ENCODE results near the gene CD82.

Gene CD82

GRCh38 chr11:44600261-44600660, 34.8 kb downstream of the CD82 start:
- DNase-seq: no peak
- no peaks in the 10 kb centered on the region for H3K27me3 ChIP-seq
- no peaks in the 10 kb centered on the region for H3K9me3 ChIP-seq
- TF ChIP-seq CTCF (IDR thresholded peaks at IDR 0.05): no peak
- no peak overlapping the region for H3K4me3 ChIP-seq
- peaks cover 0 to 19% (median 0%) of the 10 kb centered on the region in 3 donors for H3K36me3 ChIP-seq
- H3K27ac ChIP-seq: peak overlapping the region; percentile 82 to 84
- intact Hi-C loops (cut with DNase I; ENCODE audit: low total_unique reads): loop anchor here (5.0 kb wide), 1 partner anchor 33 kb away; the partner anchor contains the start of gene CD82
- H3K4me1 ChIP-seq: peaks cover 8 to 100% (median 92%) of the 10 kb centered on the region in 4 donors

GRCh38 chr11:44600839-44601383, 35.4 kb downstream of the CD82 start:
- H3K27me3 ChIP-seq: no peaks in the 10 kb centered on the region
- no peaks in the 10 kb centered on the region for H3K9me3 ChIP-seq
- no peak overlapping the region for H3K4me3 ChIP-seq
- peaks cover 0 to 24% (median 0%) of the 10 kb centered on the region in 3 donors for H3K36me3 ChIP-seq
- peaks cover 7 to 100% (median 90%) of the 10 kb centered on the region in 4 donors for H3K4me1 ChIP-seq
- TF ChIP-seq CTCF (IDR thresholded peaks at IDR 0.05): no peak
- intact Hi-C loops (cut with DNase I; ENCODE audit: low total_unique reads): loop anchor here (5.0 kb wide), 1 partner anchor 34 kb away; the partner anchor contains the start of gene CD82
- peak overlapping the region; percentile 82 to 84 for H3K27ac ChIP-seq
- DNase-seq: peak in 1 of 2 donors; percentile 85

- peak in 1 of 2 donors; percentile 66 for DNase-seq
- H3K9me3 ChIP-seq: no peaks in the 10 kb centered on the region
- H3K27me3 ChIP-seq: no peaks in the 10 kb centered on the region
- intact Hi-C loops (cut with DNase I; ENCODE audit: low total_unique reads): loop anchor here (5.0 kb wide), 1 partner anchor 34 kb away; the partner anchor contains the start of gene CD82
- peaks cover 0 to 100% (median 84%) of the 10 kb centered on the region in 4 donors for H3K4me1 ChIP-seq
- H3K27ac ChIP-seq: peak overlapping the region; percentile 82 to 84
- no peak overlapping the region for H3K4me3 ChIP-seq
- no peak for TF ChIP-seq CTCF (IDR thresholded peaks at IDR 0.05)
- H3K36me3 ChIP-seq: peaks cover 0 to 29% (median 0%) of the 10 kb centered on the region in 3 donors
Observed at GRCh38 chr11:44601471-44602370, 36.3 kb downstream of the CD82 start.

- peak in 1 of 2 donors; percentile 62 for DNase-seq
- intact Hi-C loops (cut with DNase I; ENCODE audit: low total_unique reads): loop anchor here (5.0 kb wide), 1 partner anchor 36 kb away; the partner anchor contains the start of gene CD82
- Histone ChIP-seq H3K4me3 (no peak overlapping the region), H3K9me3 (no peaks in the 10 kb centered on the region), H3K4me1 (peaks cover 0 to 100% (median 84%) of the 10 kb centered on the region in 4 donors), H3K27ac (peak overlapping the region; percentile 82 to 84), H3K27me3 (no peaks in the 10 kb centered on the region), H3K36me3 (peaks cover 0 to 34% (median 0%) of the 10 kb centered on the region in 3 donors)
- TF ChIP-seq CTCF (IDR thresholded peaks at IDR 0.05): no peak
Observed at GRCh38 chr11:44602891-44603310, 37.4 kb downstream of the CD82 start.

GRCh38 chr11:44604171-44604581, 38.7 kb downstream of the CD82 start:
- peaks cover 0 to 100% (median 87%) of the 10 kb centered on the region in 4 donors for H3K4me1 ChIP-seq
- peak in 1 of 2 donors; percentile 85 for DNase-seq
- H3K4me3 ChIP-seq: no peak overlapping the region
- peaks cover 0 to 34% (median 0%) of the 10 kb centered on the region in 3 donors for H3K36me3 ChIP-seq
- no peak for TF ChIP-seq CTCF (IDR thresholded peaks at IDR 0.05)
- intact Hi-C loops (cut with DNase I; ENCODE audit: low total_unique reads): loop anchor here (5.0 kb wide), 1 partner anchor 37 kb away; the partner anchor contains the start of gene CD82
- H3K27me3 ChIP-seq: no peaks in the 10 kb centered on the region
- peak overlapping the region; percentile 82 to 84 for H3K27ac ChIP-seq
- no peaks in the 10 kb centered on the region for H3K9me3 ChIP-seq
